ENCODE measurements around the gene SCNN1G.
A peak's percentile ranks its signal among the peaks of the same experiment; 100 is the strongest.
"Not testable (repeated sequence)": the region's sequence is repeated elsewhere in the genome, so short reads cannot be mapped to it uniquely, and the experiment has no call there.

SCNN1G gene, protein sequence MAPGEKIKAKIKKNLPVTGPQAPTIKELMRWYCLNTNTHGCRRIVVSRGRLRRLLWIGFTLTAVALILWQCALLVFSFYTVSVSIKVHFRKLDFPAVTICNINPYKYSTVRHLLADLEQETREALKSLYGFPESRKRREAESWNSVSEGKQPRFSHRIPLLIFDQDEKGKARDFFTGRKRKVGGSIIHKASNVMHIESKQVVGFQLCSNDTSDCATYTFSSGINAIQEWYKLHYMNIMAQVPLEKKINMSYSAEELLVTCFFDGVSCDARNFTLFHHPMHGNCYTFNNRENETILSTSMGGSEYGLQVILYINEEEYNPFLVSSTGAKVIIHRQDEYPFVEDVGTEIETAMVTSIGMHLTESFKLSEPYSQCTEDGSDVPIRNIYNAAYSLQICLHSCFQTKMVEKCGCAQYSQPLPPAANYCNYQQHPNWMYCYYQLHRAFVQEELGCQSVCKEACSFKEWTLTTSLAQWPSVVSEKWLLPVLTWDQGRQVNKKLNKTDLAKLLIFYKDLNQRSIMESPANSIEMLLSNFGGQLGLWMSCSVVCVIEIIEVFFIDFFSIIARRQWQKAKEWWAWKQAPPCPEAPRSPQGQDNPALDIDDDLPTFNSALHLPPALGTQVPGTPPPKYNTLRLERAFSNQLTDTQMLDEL

GRCh38 chr16:23182679-23183542 is at the start of gene SCNN1G:
SCNN1G (plus strand) TSS chr16:23182745; CDS start chr16:23186272, 3,527 bp downstream.
- DNase-seq (ENCODE audit: low read depth, low spot score): no peak

GRCh38 chr16:23132775-23133463 is 49.6 kb upstream of the SCNN1G start:
- DNase-seq (ENCODE audit: low read depth, low spot score): no peak

DNA sequence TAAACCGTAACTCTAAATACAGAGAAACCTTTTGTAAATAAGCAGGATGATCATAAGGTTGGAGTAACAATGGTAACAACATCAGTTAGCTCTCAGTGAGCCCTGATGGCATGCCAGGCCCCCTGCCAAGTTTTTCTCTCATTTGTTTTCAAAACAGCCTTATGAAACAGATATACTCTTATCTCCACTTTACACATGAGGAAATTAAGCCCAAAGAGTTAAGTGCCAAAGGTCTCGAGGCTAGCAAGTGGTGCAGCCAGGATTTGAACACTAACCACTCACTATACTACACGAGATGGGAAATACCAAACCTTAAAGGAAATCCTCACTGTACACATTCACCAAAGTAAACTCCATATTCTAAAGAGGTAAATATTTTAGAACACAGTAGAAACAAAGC is 48.3 kb upstream of the SCNN1G start:
- DNase-seq (ENCODE audit: low read depth, low spot score): no peak

DNA sequence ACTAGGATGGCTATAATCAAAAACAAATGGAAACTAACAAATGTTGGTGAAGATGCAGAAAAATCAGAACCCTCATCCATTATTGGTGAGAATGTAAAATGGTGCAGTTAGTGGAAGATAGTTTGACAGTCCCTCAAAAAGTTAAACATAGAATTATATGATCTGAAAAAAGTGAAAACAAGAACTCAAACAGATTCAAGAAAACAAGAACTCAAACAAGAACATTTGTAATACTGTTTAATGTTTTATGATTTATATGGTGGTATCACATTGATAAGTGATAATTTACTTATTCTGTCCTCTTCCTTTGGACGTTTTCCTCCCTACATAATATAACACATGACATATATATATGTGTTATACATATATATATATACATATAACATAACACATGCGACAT is 45.3 kb upstream of the SCNN1G start:
- DNase-seq (ENCODE audit: low read depth, low spot score): no peak

DNA sequence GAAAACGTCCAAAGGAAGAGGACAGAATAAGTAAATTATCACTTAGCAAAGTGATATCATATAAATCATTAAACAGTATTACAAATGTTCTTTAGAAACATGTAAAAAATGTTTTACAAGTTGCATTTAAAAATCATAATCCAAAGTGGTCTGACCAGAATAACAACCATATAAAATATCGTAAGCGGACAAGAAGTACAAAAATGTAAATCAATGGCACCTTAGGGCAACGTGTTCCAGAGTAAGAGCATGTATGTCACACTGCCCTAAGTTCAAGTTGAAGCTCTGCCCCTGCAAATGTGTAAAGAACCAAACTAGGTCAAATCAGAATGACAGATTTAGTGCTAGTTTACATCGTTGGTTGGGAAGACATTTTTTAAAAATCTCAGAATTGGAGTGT is 44.7 kb upstream of the SCNN1G start:
- no peak for DNase-seq (ENCODE audit: low read depth, low spot score)

DNA sequence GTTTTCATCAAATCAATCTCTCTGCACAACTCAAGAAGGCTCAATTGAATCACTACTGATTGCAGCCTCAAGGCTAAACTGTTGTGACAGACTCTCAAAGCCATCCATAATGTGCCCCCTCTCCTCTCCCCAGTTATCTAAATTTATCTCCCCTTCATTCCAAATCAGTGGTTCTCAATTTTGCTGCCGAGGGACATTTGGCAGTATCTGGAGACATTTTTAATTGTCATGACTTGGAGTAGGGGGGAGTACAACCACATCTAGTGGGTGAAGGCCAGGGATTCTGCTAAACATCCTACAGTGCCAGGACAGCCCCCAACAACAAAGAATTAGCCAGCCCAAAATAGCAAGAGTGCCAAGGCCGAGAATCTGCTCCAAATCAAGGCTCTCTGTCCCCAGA is 42.4 kb upstream of the SCNN1G start:
- DNase-seq (ENCODE audit: low read depth, low spot score): no peak

DNA sequence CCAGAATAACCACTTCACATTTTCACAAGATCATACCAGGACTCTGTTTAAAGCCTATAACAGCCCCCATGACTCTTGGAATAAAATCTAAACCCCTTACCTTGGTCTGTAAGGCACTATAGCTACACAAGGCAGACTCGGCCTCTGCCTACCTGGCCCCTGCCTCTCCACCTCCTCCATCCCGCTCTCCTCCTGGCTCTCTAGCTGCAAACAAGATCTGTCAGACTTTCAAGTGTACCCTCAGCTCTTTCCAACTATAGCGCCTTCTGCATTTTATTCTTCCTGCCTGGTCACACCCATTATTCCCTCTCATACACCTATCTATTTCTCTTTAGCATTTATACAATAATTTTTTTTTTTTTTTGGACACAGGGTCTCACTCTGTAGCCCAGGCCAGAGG is 41.5 kb upstream of the SCNN1G start:
- DNase-seq (ENCODE audit: low read depth, low spot score): no peak

GRCh38 chr16:23141500-23141899 is 41.0 kb upstream of the SCNN1G start:
- no peak for DNase-seq (ENCODE audit: low read depth, low spot score)

DNA sequence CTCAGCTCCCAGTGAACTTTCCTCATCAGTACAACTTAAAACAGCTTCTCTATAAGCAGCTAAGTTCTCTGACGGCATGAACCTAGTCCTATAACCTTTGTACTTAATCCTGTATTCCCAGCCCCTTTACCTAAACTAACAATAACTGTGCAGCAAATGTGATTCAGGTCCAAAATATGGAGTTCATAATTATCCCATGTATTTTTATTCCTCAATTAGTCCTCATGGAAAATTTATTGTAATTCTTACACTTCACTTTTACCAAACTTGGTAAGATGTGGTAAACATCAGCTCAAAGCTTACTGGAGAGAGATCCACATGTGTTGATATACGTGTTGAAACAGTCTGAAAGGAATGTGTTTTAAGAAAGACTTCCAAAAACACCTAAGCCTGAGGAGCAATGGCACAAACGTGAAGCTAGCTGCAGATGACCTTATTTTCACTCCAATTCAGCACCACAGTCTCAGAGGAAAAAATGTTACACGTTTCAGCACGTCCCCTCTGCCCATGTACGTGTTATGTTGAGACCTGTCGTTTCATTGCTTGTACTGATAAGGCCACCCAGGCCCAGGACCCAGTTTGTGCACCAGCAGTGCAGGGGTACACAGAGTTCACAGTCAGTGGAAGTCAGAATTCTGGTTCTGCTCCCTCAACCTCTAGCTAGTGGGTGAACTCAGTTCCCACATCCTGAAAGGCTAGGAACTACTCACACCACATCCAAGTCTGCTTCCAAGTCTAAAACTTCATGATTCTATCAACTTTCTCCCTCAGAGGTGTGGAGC is 40.4 kb upstream of the SCNN1G start:
- DNase-seq (ENCODE audit: low read depth, low spot score): no peak

DNA sequence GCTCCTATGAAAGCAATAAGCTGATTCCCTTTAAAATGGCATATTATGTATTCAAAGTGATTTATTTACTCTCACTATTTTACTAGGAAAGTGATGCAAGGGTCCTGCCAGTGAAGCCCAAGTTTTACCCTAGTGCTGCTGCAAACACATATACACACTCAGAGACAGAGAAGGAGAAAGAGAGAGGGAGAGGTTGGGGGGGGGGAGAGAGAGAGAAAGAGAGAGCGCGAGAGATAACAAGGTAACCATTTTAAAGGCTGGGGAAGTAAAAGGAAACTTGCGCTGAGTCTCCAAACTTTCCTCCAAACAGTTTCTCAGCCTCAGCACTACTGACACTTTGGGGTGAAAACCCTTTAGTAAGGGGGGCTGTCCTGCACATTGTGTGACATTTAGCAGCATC is 39.2 kb upstream of the SCNN1G start:
- no peak for DNase-seq (ENCODE audit: low read depth, low spot score)

- DNase-seq (ENCODE audit: low read depth, low spot score): not testable (repeated sequence)
Measured at GRCh38 chr16:23144393-23144792, 38.2 kb upstream of the SCNN1G start.

DNA sequence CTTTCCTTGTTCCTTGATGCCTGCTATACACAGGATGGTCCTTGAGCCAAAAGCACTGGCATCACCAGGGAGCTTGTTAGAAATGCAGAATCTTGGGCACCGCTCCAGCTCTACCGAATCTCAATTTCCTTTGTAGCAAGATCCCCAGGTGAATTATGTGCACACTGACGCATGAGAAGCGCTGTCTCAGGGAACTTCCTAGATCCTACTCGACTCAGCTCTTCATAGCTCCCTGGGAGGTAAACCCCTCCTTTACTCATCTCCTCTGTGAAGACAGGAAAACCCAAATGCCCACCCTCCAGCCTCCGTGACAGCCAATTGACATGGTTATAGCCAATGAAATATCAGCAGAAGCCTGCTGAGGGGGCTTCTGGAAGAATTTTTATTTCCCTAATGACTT is 37.4 kb upstream of the SCNN1G start:
- no peak for DNase-seq (ENCODE audit: low read depth, low spot score)

DNA sequence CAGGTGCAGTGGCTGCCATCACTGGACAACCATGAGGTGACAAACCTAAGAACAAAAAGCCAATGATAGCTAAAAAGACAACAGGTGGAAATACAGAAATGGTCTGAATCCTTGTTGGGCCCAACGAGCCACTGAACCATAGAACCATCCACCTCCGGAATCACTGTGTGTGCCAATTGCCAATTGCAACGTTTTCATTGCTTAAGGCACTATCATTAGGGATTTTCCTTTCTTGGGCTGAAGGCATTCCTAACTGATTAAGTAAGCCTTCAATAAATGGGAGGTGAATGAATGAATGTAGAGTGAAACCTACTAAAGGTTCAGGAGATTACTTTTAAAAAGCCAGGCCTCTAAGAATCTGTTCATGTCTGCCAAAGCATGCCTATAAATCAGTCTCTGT is 36.9 kb upstream of the SCNN1G start:
- no peak for DNase-seq (ENCODE audit: low read depth, low spot score)

DNA sequence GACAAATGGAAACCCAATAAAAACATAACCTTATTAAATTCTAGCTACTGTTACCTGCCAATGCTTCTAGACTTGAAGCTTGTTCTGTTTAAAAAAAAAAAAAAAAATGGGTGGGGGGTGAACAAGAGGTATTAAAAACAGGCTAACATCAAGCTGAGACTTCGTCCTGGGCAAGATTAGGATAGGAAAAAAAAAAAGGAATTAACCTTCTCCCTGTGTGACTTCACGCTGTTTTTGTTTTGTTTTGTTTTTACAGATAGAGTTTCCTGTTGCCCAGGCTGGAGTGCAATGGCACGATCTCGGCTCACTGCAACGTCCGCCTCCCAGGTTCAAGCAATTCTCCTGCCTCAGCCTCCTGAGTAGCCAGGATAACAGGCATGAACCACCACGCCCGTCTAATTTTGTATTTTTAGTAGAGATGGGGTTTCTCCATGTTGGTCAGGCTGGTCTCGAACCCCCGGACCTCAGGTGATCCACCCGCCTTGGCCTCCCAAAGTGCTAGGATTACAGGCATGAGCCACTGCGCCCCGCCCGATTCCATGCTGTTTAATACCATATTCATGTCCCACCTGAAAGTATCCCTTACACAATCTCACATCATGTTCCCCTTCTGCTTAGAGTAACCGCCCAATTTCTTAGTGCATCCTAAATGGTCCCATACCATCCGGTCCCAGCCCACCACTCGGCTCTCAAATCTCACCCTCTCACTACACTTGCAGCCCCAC is 35.5 kb upstream of the SCNN1G start:
- DNase-seq (ENCODE audit: low read depth, low spot score): no peak

DNA sequence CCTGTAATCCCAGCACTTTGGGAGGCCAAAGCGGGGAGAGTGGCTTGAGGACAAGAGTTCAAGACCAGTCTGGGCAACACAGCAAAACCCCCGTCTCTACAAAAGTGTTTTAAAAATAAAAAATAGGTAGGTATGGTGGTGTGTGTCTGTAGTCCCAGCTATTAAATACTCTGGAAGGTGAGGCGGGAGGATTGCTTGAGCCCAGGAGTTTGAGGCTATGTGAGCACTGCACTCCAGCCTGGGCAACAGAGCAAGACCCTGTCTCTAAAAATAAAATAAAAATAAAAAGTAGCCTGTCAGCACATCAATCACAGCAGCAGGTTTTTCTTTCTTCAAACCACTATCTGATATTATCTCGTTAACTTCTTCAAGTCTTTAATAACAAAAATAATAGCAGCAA is 34.9 kb upstream of the SCNN1G start:
- no peak for DNase-seq (ENCODE audit: low read depth, low spot score)

DNA sequence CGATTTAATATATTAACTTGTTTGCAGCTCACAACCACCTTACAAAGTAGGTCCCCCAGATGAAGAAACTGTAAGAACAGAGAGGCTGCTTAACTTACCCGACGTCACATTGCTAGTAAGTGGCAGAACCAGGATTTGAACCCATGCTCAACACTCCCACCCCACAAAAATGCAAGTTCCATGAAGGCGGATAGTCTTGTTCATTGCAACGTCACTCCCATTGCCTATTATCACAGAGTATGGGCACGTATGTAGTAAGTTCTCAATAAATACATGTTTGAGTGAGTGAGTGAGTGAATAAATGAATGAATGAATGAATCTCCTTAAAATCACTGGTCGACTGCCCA is 34.4 kb upstream of the SCNN1G start:
- no peak for DNase-seq (ENCODE audit: low read depth, low spot score)

GRCh38 chr16:23148513-23149266 is 33.9 kb upstream of the SCNN1G start:
- no peak for DNase-seq (ENCODE audit: low read depth, low spot score)

DNA sequence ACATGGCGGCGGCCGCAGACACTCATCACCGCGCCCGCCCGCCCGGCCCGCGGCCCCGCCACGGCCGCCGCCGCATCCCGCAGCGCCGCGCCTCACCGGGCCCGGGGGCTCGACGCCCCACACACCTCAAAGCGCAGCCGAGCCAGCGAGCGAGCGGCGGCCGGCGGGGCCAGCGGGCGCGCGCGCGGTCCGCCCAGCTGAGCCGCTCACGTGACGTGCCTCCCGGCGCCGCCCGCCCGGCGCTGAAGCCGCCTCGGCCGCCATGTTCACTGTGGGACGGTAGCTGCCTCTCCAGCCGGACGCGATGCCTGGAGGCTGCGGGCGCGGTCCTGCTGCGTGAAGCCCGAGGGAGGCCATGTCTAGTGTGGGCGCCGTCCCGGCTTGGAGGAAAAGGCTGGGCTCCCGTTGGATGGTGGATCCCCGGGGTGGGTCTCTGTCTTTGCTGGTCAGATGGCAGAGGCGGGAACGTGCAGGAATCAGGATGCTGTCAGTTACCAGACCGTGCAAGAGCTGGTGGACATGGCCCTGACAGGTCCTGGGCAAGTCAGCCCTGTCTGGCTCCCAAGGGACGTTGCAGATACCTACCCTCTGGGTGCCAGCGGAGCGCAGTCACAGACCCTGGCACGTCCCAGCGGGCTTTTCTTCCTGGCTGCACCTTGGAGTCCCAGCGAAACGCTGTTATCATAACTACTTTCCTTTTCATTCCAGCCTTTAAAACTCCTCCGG is 33.1 kb upstream of the SCNN1G start, which contains the start of gene USP31:
Gene USP31 (minus strand): TSS at position 186 of the 726 bp plus-strand sequence. CDS start 182 bp downstream, at position 4.
- DNase-seq (ENCODE audit: low read depth, low spot score): peak; percentile 91

DNA sequence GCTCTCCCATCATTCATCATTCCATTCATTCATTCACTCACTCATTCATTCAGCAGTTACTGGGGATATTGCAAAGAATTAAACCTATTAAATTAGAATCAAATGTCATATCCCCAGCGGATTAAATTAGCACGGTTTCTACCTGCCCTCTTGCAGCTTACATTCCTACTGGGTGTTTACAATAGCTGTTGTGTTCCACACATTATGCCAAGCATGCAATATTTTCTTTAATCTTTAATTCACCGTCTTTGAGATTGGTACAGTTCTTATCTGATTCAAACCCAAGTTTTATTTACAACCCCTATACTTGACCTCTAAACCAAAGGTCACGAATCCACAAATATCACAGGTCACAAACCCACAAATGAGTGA is 32.6 kb upstream of the SCNN1G start:
- no peak for DNase-seq (ENCODE audit: low read depth, low spot score)

All from brain pericyte (primary cell).